Adrenal gland (tissue), 12 donors: ENCODE measurements around the gene DLX5. TPM values are rescaled to one million over a fixed set of nuclear protein-coding genes. Genes with fewer than 3 reads are reported as not detected.
"Not testable (repeated sequence)": the region's sequence is repeated elsewhere in the genome, so short reads cannot be mapped to it uniquely, and the experiment has no call there.

Experiments used
- DNase-seq, 7 donors: peaks; one replicate each; pipeline ENCODE4 v3.0.0-alpha.2; 2019 to 2020
- H3K27ac ChIP-seq, 5 donors: fragments of 200-600 bp; sonication (generic) in 4 of 5; 1 replicate in 3 of 5; 2 replicates in 2 of 5; pipeline versions ENCODE4 v1.5.1 to v1.8.0; 2016 to 2020; ENCODE audit warnings: mild to moderate bottlenecking in 1 of 5
- H3K27me3 ChIP-seq: fragments of 200-600 bp; 2 replicates; pipeline ENCODE4 v1.8.0; 2021
- H3K36me3 ChIP-seq, 2 donors: fragments of 200-600 bp; replicated peaks in 1 of 2; 1 replicate in 1 of 2; 2 replicates in 1 of 2; pipeline versions ENCODE4 v1.5.1 to v1.8.0; 2018 to 2022
- H3K4me1 ChIP-seq, 2 donors: fragments of 200-600 bp; replicated peaks in 1 of 2; 1 replicate in 1 of 2; 2 replicates in 1 of 2; pipeline versions ENCODE4 v1.5.1 to v1.8.0; 2018 to 2021
- H3K4me3 ChIP-seq, 4 donors: fragments of 200-600 bp; sonication (generic) in 3 of 4; one replicate each; pipeline ENCODE4 v1.5.1; 2016 to 2018
- H3K9me3 ChIP-seq, 3 donors: fragments of 200-600 bp; sonication (generic) in 1 of 3; replicated peaks in 1 of 3; 1 replicate in 2 of 3; 2 replicates in 1 of 3; pipeline versions ENCODE4 v1.5.1 to v1.8.0; 2016 to 2021
- POLR2A ChIP-seq, 2 donors: fragments of 450-650 bp; IDR thresholded peaks; one replicate each; pipeline ENCODE4 v1.6.1; 2017; ENCODE audit warnings: antibody characterized with exemption in 2 of 2, mild to moderate bottlenecking in 2 of 2, moderate library complexity in 1 of 2
- WGBS, 4 donors: extraction: QIAGEN DNeasy Blood & Tissue Kit in 2 of 4; methylation state at CpG; one replicate each; pipeline versions ENCODE4 v1.1.5 to v1.1.7; 2013 to 2017; 5-methylcytosine and 5-hydroxymethylcytosine counted together
- intact Hi-C, 2 donors: fragments of 100-400 bp; cut with DNase I; formaldehyde crosslinking; loops; one replicate each; pipeline versions ENCODE4 v1.14.1 to v1.15.0; 2022 to 2023
- polyA plus RNA-seq, 3 donors: library from polyadenylated mRNA; stranded (reverse); fragments of 200-250 nt in 2 of 3; fragments of 350-450 nt in 1 of 3; fragmentation: Illumina TruSeq in 1 of 3; extraction: RNeasy Lipid Tissue Mini Kit (QIAGEN cat#74804) in 1 of 3; gene quantifications; one replicate each; pipeline ENCODE4 v1.2.3, GENCODE V29; 2013 to 2014
- total RNA-seq, 9 donors: library from RNA; depleted of rRNA in 4 of 9; stranded (reverse); fragments of >200 nt in 4 of 9; fragments of 120-200 nt in 1 of 9; fragmentation: NEBNext Ultra II Directional in 1 of 9; extraction: Animal tissue kit (Norgen Biotek cat#: 25700) in 1 of 9; gene quantifications; one replicate each; pipeline versions ENCODE4 v1.1.0 to v1.2.4, GENCODE V29; 2013 to 2023
- TF ChIP-seq, protein P1 (sequence below), 6 experiments: fragments of 450-650 bp in 4 of 6; fragments of 200-600 bp in 2 of 6; sonication (generic) in 1 of 6; IDR thresholded peaks; 1 replicate in 5 of 6; 2 replicates in 1 of 6; pipeline versions ENCODE4 v1.5.1 to v1.8.0; 2016 to 2021; ENCODE audit warnings: antibody characterized with exemption in 6 of 6, mild to moderate bottlenecking in 2 of 6, moderate library complexity in 1 of 6
- donor health status: healthy with polysubstance abuse.
- donor health status: Bipolar disorder and iron deficiency.
- donor health status: DM: yes; HTN: yes; CAD: no.
- donor health status: DM: no; HTN: no; CAD: no.
- donor health status: DM: no; HTN: no; CAD: no.
- donor health status: DM: yes; HTN: yes; CAD: no.

Gene DLX5
- total and polyA plus RNA-seq, 12 donors: 0.11 to 0.55 (median 0.24) TPM; not detected in 5

DNA sequence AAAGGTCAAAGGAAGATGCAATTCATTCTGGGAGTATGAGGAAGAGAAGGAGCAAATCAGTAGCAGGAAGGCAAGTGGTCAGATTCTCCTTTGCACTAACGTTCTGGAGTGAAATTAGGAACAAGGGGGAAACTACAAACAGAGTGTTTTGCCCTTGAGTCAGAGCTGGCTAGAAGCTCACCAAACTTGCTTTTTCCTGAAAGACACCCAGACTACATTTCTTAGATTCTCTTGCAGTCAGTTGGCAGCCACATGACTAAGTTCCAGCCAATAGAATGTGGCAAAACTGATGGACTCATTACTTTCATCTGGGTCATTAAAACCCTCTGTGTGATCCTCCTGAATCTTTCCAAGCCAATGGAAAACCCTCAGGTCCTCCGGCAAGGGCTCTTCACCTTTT lies 18.6 kb upstream of the DLX5 start:
- intact Hi-C loops: no loop called here
- no peak for TF ChIP-seq POLR2A (IDR thresholded peaks at IDR 0.05)
- Histone ChIP-seq H3K27me3 (peaks cover 13% of the 10 kb centered on the region), H3K36me3 (no peaks in the 10 kb centered on the region), H3K27ac (no peak overlapping the region), H3K9me3 (no peaks in the 10 kb centered on the region), H3K4me1 (no peaks in the 10 kb centered on the region), H3K4me3 (no peak overlapping the region)
- DNase-seq: no peak
- WGBS, 4 donors: 54 to 57% (median 55%) methylated on average over 2 of the region's 2 CpGs

DNA sequence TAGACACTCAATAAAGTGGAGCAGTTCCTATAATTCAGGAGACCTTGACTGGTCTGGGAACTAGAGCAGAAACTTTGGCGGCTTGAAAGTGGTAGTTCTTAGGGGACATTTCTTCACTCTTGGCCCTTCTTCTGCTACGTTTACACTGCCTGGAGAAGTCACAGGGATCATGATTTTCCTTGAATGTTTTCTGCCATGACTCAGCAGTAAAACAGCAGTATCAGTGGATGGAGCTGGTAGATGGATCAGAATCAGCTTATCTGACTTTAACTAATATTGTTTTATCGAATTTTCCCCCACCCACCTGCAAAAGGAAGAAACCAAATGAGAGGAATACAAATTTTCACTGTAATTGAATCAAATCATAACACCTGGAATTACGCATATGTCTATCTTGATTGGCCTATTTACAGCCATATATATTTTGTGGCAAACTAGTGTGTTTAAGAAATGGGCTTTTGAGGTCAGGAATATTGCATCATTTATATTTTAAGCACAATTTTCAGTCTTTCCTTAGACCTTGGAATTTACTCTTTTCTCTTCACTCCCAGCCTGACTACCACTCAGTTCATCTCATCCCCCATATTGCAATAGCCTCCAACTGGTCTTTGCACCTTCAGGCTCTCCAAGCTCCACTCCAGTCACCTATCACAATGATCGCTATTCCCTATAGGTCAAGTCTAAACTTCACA lies 14.9 kb upstream of the DLX5 start:
- TF ChIP-seq POLR2A (IDR thresholded peaks at IDR 0.05): no peak
- TF ChIP-seq, protein P1, sequence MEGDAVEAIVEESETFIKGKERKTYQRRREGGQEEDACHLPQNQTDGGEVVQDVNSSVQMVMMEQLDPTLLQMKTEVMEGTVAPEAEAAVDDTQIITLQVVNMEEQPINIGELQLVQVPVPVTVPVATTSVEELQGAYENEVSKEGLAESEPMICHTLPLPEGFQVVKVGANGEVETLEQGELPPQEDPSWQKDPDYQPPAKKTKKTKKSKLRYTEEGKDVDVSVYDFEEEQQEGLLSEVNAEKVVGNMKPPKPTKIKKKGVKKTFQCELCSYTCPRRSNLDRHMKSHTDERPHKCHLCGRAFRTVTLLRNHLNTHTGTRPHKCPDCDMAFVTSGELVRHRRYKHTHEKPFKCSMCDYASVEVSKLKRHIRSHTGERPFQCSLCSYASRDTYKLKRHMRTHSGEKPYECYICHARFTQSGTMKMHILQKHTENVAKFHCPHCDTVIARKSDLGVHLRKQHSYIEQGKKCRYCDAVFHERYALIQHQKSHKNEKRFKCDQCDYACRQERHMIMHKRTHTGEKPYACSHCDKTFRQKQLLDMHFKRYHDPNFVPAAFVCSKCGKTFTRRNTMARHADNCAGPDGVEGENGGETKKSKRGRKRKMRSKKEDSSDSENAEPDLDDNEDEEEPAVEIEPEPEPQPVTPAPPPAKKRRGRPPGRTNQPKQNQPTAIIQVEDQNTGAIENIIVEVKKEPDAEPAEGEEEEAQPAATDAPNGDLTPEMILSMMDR (IDR thresholded peaks at IDR 0.05): no peak
- Histone ChIP-seq H3K4me3 (no peak overlapping the region), H3K27me3 (peaks cover 24% of the 10 kb centered on the region), H3K4me1 (no peaks in the 10 kb centered on the region), H3K9me3 (no peaks in the 10 kb centered on the region), H3K27ac (no peak overlapping the region), H3K36me3 (no peaks in the 10 kb centered on the region)
- DNase-seq: no peak
- WGBS, 4 donors: 64 to 70% (median 69%) methylated on average over 5 of the region's 5 CpGs
- intact Hi-C loops: no loop called here

DNA sequence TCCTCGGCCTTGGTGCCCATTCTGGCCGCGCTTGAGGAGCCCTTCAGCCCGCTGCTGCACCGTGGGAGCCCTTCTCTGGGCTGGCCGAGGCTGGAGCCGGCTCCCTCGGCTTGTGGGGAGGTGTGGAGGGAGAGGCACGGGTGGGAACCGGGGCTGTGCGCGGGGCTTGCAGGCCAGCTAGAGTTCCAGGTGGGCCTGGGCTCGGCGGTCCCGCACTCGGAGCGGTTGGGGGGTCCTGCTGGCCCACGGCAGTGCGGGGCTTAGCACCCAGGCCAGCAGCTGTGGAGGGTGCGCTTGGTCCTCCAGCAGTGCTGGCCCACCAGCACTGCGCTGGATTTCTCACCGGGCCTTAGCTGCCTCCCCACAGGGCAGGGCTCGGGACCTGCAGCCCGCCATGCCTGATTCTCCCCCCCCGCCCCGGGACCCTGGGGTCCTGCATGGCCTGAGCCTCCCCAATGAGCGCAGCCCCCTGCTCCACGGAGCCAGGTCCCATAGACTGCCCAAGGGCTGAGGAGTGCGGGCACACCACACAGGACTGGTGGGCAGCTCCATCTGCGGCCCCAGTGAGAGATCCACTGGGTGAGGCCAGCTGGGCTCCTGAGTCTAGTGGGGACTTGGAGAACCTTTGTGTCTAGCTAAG lies 9.7 kb upstream of the DLX5 start:
- H3K4me1 ChIP-seq, H3K4me3 ChIP-seq, intact Hi-C loops, H3K36me3 ChIP-seq, H3K9me3 ChIP-seq, DNase-seq, H3K27ac ChIP-seq: not testable (repeated sequence)
- 80 to 94% (median 88%) methylated on average over 9 to 30 of the region's 30 CpGs for WGBS, 4 donors
- peaks cover 17% of the 10 kb centered on the region for H3K27me3 ChIP-seq

DNA sequence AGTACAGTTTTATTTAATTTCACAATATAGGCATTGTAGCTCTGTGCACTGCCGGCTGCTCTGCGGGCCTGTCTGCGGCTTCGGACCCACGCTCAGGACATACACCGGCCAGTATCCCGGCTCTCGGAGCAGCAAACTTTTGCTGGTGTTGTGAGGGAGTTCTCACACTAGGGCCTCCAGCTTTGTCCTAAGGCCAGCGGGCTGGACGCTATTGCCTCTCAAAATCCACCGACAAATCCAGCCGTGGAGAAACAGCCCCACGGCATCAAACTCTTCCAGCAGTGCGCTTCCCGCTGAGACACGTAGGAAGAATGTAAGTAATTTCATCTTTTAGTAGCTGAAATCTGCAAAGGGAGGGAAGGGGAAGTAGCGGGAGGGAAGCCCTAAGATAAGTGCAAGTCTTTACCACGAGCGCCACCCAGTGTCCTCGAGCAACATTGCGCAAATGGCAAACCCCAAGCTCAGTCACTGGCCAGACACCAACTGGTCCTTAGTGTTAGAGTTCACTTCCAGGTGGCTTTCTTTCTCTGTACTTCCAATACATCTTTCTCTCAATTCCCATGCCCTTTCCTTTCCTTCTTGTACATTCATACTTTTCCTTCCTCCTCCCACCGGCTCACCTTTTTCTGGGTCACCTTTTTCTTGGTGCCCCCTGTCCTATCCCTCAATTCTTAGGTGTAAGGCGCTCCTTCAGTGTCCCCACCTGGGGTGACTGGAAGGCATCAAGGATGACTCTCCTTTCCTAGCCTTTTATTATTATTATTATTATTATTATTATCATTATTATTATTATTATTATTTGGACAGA lies 3.0 kb upstream of the DLX5 start:
- peak; percentile 74 to 91 (median 82) for DNase-seq
- no peaks in the 10 kb centered on the region for H3K9me3 ChIP-seq
- H3K4me3 ChIP-seq: peak overlapping the region in 1 of 4 donors; percentile 55
- peaks cover 41% of the 10 kb centered on the region for H3K27me3 ChIP-seq
- no peaks in the 10 kb centered on the region for H3K36me3 ChIP-seq
- 4 to 6% (median 6%) methylated on average over 22 to 23 of the region's 23 CpGs for WGBS, 4 donors
- peaks cover 10 to 19% of the 10 kb centered on the region in 2 donors for H3K4me1 ChIP-seq
- TF ChIP-seq, protein P1 (IDR thresholded peaks at IDR 0.05): peak; percentile 73 to 92 (median 88)
- TF ChIP-seq POLR2A (IDR thresholded peaks at IDR 0.05): no peak
- H3K27ac ChIP-seq: no peak overlapping the region
- intact Hi-C loops: loop anchor here (5.0 to 10.0 kb wide), 5 partner anchors 613 to 1113 kb away; no protein-coding TSS in a partner anchor
